ENCODE measurements around the gene CTSV.
"Not testable (repeated sequence)": the region's sequence is repeated elsewhere in the genome, so short reads cannot be mapped to it uniquely, and the experiment has no call there.

The CTSV gene

GRCh38 chr9:97041898-97042297, 3.0 kb upstream of the CTSV start:
- no peak for DNase-seq (ENCODE audit: low read depth in 2 of 2)

- no peak for DNase-seq (ENCODE audit: low read depth in 2 of 2)
Measured at GRCh38 chr9:97039514-97039860, 545 bp upstream of the CTSV start.

GRCh38 chr9:97023505-97023904, 15.4 kb downstream of the CTSV start:
- DNase-seq (ENCODE audit: low read depth in 2 of 2) = not testable (repeated sequence)

GRCh38 chr9:97013151-97014132, 25.5 kb downstream of the CTSV start:
- DNase-seq (ENCODE audit: low read depth in 2 of 2) = peak; percentile 39 to 43

GRCh38 chr9:97012617-97013016, 26.3 kb downstream of the CTSV start:
- not testable (repeated sequence) for DNase-seq (ENCODE audit: low read depth in 2 of 2)

GRCh38 chr9:97002195-97002594, 36.7 kb downstream of the CTSV start:
- DNase-seq (ENCODE audit: low read depth in 2 of 2) = not testable (repeated sequence)

GRCh38 chr9:97001338-97001737, 37.6 kb downstream of the CTSV start:
- DNase-seq (ENCODE audit: low read depth in 2 of 2) = not testable (repeated sequence)

- DNase-seq (ENCODE audit: low read depth in 2 of 2) = not testable (repeated sequence)
Measured at GRCh38 chr9:97000139-97000787, 38.7 kb downstream of the CTSV start.

- DNase-seq (ENCODE audit: low read depth in 2 of 2) = not testable (repeated sequence)
Measured at GRCh38 chr9:96999733-97000132, 39.2 kb downstream of the CTSV start.

GRCh38 chr9:96997009-96997701, 41.8 kb downstream of the CTSV start:
- not testable (repeated sequence) for DNase-seq (ENCODE audit: low read depth in 2 of 2)

GRCh38 chr9:96994531-96995016, 44.4 kb downstream of the CTSV start:
- DNase-seq (ENCODE audit: low read depth in 2 of 2) = not testable (repeated sequence)

- DNase-seq (ENCODE audit: low read depth in 2 of 2) = not testable (repeated sequence)
Measured at GRCh38 chr9:96992303-96992702, 46.6 kb downstream of the CTSV start.

GRCh38 chr9:96989747-96990318, 49.1 kb downstream of the CTSV start:
- DNase-seq (ENCODE audit: low read depth in 2 of 2) = not testable (repeated sequence)

GRCh38 chr9:96984887-96985286, 54.1 kb downstream of the CTSV start:
- DNase-seq (ENCODE audit: low read depth in 2 of 2) = not testable (repeated sequence)

GRCh38 chr9:96984139-96984538, 54.8 kb downstream of the CTSV start:
- DNase-seq (ENCODE audit: low read depth in 2 of 2) = not testable (repeated sequence)

GRCh38 chr9:96983496-96984122, 55.3 kb downstream of the CTSV start:
- not testable (repeated sequence) for DNase-seq (ENCODE audit: low read depth in 2 of 2)
